Transverse colon (tissue), 4 donors: ENCODE data around the gene CERK.

ENCODE experiments used
- POLR2A ChIP-seq: fragments of 450-650 bp; IDR thresholded peaks from one replicate; pipeline ENCODE4 v1.6.1; 2016; ENCODE audit warnings: antibody characterized with exemption, mild to moderate bottlenecking, moderate library complexity
- POLR2AphosphoS5 ChIP-seq, 3 donors: sonication (generic); formaldehyde crosslinking; IDR thresholded peaks; one replicate each; pipeline ENCODE4 v1.6.1; 2016; ENCODE audit warnings: antibody characterized with exemption in 3 of 3
- TF ChIP-seq, protein P1 (sequence below), 5 experiments: fragments of 200-600 bp in 3 of 5; fragments of 450-650 bp in 2 of 5; sonication (generic) in 3 of 5; IDR thresholded peaks; 1 replicate in 2 of 5; 2 replicates in 3 of 5; pipeline ENCODE4 v1.5.1; 2016 to 2017; ENCODE audit warnings: antibody characterized with exemption in 5 of 5, inconsistent platforms in 3 of 5, mild to moderate bottlenecking in 2 of 5, moderate library complexity in 1 of 5

DNA sequence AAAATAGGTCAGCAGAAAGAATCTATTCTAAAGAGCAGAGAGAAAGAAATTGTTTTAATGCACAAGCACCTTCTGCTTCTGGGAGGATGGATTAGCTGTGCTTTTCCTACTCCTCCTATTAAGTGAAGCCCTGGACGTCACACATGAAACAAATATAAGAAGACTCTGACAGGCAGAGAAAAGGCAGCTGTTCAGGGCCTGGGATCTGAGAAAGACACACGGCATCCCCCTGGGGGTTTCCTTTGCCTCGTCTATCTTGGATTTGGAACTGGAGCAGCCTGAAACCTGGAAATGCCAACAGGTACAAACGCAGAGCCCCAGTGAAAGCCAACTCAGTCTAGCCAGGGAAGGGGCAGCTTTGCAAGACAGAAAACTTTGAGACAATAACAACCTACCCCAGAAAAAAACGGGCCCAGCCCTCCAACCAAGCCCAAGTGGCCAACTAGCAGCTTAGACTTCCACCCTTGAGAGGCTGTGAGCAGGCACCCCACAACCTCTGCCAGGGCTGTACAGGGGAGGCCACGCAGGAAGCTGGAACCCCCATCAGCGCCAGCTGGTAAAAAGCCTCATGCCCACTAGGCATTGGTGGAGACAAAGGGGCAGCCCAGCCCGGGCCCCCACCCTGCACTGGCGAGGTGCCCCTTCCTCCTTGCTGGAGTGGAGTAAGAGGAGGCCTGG, 7.3 kb downstream of the CERK start:
- TF ChIP-seq, protein P1, sequence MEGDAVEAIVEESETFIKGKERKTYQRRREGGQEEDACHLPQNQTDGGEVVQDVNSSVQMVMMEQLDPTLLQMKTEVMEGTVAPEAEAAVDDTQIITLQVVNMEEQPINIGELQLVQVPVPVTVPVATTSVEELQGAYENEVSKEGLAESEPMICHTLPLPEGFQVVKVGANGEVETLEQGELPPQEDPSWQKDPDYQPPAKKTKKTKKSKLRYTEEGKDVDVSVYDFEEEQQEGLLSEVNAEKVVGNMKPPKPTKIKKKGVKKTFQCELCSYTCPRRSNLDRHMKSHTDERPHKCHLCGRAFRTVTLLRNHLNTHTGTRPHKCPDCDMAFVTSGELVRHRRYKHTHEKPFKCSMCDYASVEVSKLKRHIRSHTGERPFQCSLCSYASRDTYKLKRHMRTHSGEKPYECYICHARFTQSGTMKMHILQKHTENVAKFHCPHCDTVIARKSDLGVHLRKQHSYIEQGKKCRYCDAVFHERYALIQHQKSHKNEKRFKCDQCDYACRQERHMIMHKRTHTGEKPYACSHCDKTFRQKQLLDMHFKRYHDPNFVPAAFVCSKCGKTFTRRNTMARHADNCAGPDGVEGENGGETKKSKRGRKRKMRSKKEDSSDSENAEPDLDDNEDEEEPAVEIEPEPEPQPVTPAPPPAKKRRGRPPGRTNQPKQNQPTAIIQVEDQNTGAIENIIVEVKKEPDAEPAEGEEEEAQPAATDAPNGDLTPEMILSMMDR (IDR thresholded peaks at IDR 0.05) = no peak
- TF ChIP-seq POLR2A (no peak), POLR2AphosphoS5 (IDR thresholded peaks at IDR 0.05) (no peak)
